22Rv1 (cell line): ENCODE results near the gene PAK5.

ENCODE experiments used
- H3K27ac ChIP-seq: fragments of 450-650 bp; 2 replicates; pipeline ENCODE4 v1.5.1; 2017
- CTCF ChIP-seq: fragments of 450-650 bp; IDR thresholded peaks from 2 replicates; pipeline ENCODE4 v1.5.1; 2017; ENCODE audit warnings: mild to moderate bottlenecking
- ZFX ChIP-seq: fragments of 450-650 bp; IDR thresholded peaks from 2 replicates; pipeline ENCODE4 v1.6.1; 2017; ENCODE audit warnings: antibody characterized with exemption, borderline replicate concordance

PAK5 gene

DNA sequence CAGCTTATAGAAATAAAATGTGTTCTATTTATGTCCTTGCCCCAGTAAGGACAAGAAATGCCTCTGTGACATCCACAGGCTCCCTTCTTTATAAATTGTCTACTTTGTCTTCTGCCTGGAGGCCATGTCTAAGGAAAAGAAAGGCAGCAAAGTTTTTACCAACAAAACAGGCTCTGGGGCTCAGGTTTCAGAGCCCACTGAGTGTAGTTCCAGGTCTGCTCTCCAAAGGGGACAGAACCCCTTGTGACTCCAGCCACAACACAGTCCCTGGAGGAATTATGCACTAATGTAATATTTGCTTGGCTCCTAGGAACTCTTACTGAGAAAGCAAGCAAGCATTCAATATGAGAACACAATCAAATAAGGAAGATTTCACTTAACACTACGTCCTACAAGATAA, 80.1 kb downstream of the PAK5 start:
- no peak overlapping the region for H3K27ac ChIP-seq
- no peak for TF ChIP-seq CTCF
- TF ChIP-seq ZFX: no peak

- TF ChIP-seq CTCF: no peak
- no peak for TF ChIP-seq ZFX
- no peak overlapping the region for H3K27ac ChIP-seq
Measured at GRCh38 chr20:9756660-9757059, 82.2 kb downstream of the PAK5 start.

GRCh38 chr20:9755301-9755700, 83.6 kb downstream of the PAK5 start:
- TF ChIP-seq ZFX (no peak), CTCF (no peak)

DNA sequence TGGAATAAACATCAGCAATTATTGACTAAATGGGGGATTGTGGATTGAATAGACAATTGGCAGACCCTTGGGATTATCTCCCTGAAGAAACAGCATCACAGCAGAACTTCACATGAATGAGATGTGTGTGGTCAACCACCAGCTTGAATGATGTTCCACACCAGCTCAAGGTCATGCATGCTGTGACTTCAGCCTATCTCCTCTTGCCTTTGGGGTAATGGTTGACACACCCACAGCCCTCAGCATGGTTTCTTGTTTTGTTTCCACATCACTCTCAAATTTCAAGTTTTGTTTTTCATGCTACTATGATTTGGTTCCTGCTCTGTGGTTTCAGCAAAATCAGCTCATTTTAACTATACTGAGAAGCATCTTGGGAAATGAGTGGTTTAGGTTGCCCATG, 94.3 kb downstream of the PAK5 start:
- H3K27ac ChIP-seq: no peak overlapping the region
- no peak for TF ChIP-seq ZFX
- no peak for TF ChIP-seq CTCF

More at GRCh38 chr20:9755301-9755700, 83.6 kb downstream of the PAK5 start:
- no peak overlapping the region for H3K27ac ChIP-seq

DNA sequence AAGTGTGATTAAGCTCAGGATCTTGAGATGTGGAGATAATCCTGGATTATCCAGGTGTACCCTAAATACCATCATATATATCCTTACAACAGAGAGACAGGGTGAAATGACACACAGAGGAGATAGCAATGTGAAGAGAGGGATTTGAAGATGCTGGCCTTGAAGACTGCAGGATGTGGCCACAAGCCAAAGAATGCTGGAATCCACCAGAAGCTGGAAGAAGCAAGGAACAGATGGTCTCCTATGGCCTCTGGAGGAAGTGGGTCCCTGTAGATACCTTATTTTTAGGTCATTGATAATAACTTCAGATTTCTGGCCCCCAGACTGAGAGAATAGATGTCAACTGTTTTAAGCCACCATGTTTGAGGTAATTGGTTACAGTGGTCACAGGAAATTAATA, 95.0 kb downstream of the PAK5 start:
- TF ChIP-seq ZFX: no peak
- TF ChIP-seq CTCF: no peak
- H3K27ac ChIP-seq: no peak overlapping the region

DNA sequence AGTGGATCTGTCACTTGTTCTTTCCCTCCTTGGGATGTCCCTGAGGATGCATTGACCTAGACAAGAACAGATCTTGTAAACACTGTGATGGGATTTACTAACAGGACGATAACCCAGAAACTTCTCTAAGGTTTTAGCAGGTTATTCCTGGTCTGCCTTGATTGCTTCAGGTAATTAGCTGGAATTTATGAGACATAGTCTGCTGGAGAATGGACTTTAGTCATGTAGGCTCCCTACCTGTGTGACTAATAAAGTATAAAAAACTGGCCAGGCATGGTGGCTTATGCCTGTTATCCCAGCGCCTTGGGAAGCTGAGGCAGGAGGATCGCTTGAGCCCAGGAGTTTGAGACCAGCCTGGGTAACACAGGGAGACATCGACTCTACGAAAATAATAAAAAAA, 96.1 kb downstream of the PAK5 start:
- no peak overlapping the region for H3K27ac ChIP-seq
- TF ChIP-seq ZFX (no peak), CTCF (no peak)

- no peak overlapping the region for H3K27ac ChIP-seq
- TF ChIP-seq CTCF: no peak
- TF ChIP-seq ZFX: no peak
Measured at GRCh38 chr20:9741996-9742395, 96.9 kb downstream of the PAK5 start.
